Smooth muscle cell of the brain vasculature (primary cell): ENCODE data around the gene ANKRD11.
"Not testable (repeated sequence)": the region's sequence is repeated elsewhere in the genome, so short reads cannot be mapped to it uniquely, and the experiment has no call there.

Source experiments
- DNase-seq: peaks from one replicate; pipeline ENCODE4 v3.0.0-alpha.2; 2012; ENCODE audit warnings: low read depth, low spot score

Gene ANKRD11

DNA sequence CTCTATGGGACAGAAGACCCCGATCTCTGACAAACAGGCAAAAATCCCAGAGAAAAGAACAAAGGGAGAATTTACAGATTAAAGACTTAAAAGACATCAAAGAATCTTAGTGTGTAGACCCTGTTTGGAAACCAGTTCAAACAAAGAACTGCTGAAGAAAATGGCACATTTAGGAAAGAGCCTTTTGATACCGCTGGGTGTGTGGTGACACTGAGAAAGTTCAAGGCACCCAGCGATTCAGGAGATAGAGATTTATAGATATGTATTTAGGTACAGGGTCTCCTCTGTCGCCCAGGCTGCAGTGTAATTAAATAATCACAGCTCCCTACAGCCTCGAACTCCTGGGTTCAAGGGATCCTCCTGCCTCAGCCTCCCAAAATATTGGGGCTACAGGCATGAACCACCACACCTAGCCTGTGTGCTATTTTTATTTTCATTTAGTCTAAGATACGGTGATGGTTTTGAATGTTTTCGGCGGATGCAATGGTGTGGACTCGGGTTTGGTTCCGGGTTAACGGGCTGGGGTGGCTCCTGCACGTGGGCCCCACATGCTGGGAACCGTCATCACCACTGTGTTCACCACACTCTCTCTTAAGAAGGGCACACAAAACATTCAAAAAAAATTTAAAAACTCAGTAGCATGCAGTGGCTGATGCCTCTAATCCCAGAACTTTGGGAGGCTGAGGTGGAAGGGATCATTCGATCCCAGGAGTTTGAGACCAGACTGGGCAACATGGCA lies 158.8 kb downstream of the ANKRD11 start:
- no peak for DNase-seq

DNA sequence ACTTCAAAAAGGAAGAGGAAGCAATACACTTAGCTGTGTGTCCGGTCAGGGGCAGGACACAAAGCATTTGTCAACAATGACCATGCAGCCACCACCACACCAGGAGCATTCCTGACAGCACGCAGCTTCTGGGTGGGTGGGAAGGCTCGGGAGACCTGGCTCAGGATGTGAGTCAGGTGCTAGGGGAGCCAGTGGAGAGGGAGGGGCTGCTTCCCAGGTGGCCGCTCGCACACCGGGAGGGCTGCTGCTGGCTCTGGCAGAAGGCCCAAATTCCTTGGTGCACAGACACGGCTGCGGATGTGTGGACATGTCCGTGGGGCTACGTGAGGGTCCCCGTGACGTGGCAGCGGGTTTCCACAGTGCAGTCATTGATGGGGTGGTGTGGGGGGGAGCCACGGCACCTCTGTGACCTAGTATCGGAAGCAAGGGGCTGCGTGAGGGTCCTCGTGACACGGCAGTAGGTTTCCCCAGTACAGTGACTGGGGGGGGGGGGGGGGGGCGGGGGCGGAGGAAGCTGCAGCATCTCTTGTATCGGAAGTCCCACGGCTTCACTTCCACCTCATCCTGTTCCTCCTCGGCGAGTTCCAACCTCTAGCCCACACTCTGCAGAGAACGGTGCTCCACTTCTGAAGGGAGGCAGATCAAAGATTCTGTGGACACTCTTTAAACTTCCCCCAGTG lies 160.0 kb downstream of the ANKRD11 start:
- DNase-seq, result no peak

DNA sequence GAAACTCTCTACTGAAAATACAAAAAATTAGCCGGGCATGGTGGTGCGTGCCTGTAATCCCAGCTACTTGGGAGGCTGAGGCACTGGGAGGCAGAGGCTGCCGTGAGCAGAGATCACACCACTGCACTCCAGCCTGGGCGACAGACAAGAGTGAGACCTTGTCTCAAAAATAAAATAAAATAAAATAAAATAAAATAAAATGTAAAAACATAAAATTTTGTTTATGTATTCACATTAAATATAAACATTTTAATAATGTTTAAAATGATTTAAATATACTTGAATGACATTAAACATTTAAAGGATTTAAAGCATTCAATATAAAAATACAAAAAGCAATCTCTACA lies 160.6 kb downstream of the ANKRD11 start:
- not testable (repeated sequence) for DNase-seq

DNA sequence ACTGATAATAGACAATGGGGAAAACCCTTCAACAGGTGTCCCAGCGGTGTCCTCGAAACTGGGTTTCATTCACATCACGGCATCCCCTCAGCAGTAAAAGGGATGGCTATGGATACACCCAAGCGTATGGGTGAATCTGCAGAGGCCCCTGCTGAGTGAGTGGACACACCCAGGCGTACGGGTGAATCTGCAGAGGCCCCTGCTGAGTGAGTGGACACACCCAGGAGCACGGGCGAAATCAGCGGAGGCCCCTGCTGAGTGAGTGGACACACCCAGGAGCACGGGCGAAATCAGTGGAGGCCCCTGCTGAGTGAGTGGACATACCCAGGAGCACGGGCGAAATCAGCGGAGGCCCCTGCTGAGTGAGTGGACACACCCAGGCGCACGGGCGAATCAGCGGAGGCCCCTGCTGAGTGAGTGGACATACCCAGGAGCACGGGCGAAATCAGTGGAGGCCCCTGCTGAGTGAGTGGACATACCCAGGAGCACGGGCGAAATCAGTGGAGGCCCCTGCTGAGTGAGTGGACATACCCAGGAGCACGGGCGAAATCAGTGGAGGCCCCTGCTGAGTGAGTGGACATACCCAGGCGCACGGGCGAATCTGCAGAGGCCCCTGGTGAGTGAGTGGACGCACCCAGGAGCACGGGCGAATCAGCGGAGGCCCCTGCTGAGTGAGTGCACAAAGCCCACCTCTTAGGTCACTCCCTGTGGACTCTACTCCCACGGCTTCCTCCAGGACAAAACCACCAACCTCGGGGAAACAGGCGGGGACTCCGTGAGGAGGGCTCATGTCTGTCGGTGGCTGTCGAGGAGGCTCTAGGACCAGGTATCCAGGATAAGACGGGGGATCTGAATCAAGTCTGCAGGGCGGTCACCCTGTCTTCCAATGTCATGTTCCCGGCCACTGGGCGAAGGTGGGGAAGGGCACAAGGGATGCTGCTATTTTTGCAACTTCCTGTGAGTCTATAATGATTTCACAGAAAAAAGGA lies 161.7 kb downstream of the ANKRD11 start:
- not testable (repeated sequence) for DNase-seq

DNA sequence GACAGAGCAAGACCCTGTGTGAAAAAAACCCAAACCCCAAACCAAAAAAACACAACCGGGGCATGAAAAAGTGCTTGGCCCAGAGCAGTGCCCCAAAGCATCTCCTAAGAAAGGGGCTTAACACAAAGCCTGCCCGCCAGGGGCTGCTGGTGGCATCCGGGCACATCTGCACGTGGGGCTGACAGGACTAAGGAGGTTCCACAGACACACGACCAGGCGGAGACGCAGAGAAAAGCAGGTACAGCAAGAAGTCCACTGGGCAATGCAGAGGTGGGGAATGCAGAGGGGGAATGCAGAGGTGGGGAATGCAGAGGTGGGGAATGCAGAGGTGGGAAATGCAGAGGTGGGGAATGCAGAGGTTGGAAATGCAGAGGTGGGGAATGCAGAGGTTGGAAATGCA lies 163.6 kb downstream of the ANKRD11 start:
- no peak for DNase-seq

DNA sequence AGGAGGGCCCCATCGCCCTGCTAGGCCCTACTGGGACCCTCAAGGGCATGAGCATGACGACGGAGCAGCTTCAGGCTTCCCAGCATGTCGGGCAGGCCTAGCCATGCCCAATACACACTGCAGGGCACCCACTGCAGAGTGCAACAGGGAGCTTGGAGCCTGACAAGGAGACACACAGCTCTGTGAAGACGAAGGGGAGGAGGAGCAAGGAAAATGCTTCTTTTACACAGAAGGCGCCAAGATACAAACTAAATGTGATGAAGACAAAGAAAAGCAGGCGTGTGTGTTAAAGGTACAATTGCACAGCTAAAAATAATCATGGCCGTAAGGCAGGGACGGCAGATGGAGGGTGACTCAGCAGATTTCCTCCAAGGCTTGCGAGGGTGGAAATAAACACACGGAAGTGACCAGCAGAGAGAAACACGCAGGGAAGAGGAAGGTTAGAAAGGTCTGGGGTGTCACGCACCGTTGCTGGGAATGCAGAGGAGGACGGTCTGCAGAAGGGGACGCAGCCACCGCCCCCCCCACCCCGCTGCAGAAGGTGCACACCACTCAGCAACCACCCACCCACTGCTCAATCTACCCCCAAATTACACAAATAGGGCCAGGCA lies 164.4 kb downstream of the ANKRD11 start:
- DNase-seq, result no peak

DNA sequence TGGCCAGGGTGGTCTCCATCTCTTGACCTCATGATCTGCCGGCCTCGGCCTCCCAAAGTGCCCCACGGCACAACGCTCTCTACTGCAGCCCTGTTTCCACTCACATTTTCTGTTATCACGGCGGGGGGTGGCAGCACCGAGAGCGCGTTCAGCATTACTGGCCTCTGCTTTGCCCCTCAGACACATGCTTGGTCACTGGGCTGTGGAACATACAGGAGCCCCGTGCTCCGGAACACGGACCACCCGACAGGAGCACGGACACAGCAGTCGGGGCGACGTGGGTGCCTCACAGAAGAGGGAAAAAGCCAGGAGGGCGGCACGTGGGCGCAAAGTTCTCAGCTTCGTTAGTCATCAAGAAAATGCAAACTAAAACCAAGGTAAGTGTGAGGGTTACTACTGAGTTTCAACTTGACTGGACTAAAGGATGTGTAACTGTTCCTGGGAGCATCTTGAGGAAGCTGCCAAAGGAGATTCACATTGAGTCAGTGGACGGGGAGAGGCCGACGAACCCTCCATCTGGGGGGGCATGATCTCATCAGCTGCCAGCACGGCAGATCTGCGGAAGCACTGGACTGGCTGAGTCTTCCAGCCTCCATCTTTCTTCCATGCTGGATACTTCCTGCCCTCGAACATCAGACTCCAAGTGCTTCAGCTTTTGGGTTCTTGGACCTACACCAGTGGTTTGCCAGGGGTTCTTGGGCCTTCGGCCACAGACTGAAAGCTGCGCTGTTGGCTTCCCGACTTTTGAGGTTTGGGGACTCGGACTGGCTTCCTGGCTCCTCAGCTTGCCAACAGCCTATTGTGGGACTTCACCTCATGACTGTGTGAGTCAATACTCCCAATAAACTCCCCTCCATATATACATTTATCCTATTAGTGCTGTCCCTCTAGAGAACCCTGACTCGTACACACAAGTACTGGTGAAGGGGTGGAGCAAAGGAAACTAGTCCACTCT lies 166.0 kb downstream of the ANKRD11 start:
- DNase-seq, result peak; percentile 51

DNA sequence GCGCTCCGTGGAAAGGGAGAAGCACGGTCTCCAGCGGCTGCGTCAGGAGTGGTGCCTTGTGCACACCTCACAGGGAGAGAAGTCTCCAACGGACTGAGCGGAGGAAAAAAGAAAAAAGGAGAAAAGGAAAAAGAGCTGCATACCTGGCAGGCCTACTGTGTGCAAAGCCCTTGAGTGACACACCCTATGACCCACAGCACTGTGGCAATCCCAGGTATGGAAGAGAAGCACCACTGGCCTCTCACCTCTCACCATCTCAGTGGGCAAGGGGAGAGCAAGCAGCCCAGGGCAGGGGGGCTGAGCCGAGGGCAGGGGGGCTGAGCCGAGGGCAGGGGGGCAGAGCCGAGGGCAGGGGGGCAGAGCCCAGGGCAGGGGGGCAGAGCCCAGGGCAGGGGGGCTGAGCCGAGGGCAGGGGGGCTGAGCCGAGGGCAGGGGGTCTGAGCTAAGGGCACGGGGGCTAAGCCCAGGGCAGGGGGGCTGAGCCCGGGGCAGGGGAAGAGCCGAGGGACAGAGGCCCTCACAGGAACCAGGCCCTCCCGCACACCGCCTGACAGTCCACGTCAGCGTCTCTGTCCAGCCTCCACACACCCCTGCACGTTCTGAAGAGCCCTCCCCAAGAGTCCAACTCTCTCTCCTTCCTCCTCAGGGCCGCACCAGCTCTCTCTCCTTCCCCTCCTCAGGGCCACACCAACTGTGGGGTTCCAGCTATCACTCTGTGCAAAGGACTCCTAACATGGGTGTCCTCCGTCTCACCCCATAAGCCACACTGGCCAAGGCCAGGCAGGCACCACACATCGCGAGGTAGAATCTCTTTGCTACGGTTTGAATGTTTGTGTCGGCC lies 167.0 kb downstream of the ANKRD11 start:
- DNase-seq, result no peak

DNA sequence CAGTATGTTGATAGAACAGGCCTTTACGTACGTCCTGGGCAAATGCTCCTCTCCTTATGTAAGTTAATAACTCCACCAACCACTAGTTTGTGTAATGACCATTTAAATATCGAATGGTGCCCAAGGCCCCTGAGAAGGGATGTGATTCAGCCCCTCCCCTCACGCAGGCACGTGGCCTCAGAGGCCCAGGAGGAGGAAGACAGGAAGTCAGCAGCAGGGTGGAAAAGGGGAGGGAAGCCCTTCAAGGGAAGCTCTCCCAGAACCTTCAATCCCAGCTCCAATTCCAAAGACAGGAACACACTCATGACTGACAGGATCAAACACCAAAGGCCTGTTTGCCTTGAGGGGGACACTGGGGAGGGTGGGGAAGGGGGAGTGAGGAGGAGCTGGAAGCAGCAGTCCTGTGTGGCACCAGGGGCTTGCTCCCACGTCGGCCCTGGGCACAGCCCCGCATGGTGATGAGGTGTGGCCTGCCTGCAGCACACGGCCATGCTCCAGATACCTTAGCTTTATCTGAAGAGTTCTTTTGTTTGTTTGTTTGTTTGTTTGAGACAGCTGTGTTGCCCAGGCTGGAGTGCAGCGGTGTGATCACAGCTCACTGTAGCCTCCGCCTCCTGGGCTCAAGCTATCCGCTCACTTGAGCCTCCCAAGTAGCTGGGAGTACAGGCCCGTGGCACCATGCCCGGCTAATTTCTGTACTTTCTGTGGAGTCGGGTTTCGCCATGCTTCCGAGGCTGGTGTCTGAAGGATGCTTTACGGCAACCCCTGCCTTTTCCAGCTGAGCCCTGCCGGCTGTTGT lies 167.8 kb downstream of the ANKRD11 start:
- DNase-seq, result peak; percentile 57

DNA sequence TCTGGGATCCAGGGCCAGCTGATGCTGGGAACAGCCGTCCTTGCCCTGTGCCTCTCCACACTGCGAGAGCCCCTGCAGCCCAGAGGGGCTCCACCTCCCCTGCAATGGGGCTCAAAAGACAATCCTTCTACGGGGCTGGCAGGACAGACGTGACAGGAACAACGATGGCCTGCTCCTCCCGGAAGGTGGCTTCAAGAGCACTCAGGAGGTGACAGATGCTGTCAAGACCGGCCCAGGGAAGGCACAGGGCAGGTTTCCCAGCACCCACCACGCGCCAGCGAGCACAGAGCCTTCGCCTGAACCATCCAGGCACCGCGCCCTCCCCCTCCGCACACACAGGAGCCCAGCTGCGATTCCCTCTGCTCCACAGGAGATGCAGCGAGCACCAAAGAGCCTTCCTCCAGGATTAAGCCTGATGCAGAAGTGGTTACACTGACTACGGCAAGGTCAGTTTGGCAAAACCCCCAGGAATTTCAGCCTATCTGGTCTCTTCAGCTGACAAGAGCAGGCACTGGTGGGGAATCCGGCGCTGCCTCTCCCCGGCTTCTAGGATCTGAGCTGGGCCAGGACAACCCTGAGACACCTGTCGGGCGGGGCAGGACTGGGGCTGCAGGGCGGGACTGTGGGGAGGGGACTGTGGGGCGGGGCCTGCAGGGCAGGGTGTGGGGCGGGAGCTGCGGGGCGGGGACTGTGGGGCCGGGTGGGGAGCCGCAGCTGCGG lies 169.4 kb downstream of the ANKRD11 start:
- no peak for DNase-seq

DNA sequence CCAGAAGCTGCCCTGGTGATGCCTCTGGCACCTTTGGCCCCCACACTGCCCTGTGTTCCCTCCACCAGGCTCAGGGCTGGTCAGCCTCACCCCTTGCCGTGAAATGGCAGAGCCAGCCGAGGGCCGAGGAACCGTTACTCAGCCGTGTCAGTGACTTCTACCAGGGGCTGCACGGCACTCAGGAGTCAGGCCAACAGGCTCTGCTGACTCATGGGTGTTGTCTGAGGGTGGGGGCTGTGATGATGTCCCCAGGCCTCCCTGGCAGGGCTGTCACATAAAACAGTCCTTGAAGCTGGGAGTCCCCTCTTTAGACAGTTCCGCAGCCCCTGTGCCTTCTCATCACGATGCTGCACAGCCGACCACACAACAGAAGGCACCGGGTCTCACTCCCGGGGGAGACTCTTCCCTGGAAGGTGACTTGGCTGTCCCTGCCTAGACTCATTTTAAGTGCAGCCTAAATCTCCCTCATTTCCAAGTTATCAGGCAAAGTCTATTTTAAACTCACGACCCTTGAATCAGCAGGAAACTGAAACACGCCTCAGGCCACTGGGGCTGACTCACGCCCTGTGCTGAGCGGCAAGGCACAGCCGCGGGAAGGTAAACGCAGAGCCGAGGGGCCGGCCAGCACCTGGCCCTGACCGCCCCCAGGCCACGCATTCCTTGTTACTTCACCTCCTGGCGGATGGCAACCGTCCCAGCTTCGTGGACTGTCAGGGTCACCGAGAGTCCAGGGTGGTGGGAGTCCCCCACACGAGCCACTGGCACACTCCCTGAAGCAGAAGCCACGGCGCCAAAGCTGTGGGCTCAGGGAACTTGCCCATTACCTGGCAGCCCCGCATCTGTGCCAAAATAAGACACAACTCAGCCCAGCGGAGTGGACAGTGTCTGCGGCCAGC lies 170.2 kb downstream of the ANKRD11 start:
- DNase-seq, result no peak

DNA sequence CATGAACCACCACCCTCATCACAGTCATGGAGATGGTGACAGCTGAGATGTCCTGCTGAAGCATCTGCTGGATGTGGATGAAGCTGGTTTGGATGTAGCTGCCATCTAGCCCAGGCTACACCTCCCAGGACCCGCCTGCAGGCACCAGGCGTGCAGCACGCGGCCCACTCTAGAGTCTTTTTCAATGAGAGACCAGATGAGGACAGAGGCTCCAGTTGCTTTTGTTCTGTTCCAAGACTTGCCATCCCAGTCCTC lies 170.8 kb downstream of the ANKRD11 start:
- DNase-seq, result no peak

DNA sequence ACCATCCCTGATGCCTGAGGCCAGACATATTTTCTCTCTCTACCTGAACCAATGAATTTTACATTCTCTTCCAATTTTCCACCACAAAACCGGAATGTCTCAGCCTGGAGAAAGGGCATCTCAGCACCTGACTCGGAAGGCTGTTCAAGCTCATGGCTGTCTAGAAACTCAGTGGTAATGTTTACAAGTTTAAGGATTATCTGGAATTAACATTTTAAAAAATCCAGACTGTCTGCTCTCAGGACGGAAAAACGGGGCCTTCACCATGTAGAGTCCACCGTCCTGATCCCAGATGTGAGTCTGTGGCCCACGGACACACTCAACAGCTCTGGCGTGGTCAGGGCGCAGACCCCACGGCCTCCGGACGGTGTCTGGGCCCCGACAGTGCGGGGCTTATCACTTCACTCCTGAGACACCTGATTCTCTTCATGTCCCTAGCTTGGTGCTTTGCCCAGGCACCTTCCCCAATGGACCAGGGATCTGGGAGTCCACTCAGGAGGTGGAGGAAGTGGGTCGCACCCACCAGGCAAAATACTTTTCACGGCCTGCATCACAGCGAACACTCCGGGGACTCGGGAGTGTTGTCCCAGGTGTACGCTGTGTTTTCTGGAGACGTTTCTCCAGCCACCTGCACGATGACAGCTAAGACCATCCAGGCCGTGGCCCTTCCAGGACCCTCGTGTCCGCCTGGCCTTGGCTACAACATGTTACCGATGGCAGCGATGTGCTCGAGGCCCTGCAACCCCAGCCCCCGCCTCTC lies 171.3 kb downstream of the ANKRD11 start:
- no peak for DNase-seq

DNA sequence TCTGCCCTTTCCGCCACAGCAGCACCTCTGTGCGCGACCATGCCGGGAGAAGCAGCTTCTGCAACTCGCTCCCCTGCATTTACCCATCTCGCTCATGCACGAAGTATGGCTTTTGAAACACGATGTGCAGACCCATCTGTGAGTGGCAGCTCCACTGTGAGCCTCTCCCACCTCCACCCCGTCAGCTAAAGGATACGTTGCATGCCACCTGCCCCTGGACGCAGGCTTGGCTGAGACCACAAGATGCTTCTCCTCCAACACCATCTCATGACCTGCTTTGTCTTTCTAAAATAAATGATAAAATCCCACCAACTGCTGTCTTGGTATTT lies 172.0 kb downstream of the ANKRD11 start:
- DNase-seq, result no peak

DNA sequence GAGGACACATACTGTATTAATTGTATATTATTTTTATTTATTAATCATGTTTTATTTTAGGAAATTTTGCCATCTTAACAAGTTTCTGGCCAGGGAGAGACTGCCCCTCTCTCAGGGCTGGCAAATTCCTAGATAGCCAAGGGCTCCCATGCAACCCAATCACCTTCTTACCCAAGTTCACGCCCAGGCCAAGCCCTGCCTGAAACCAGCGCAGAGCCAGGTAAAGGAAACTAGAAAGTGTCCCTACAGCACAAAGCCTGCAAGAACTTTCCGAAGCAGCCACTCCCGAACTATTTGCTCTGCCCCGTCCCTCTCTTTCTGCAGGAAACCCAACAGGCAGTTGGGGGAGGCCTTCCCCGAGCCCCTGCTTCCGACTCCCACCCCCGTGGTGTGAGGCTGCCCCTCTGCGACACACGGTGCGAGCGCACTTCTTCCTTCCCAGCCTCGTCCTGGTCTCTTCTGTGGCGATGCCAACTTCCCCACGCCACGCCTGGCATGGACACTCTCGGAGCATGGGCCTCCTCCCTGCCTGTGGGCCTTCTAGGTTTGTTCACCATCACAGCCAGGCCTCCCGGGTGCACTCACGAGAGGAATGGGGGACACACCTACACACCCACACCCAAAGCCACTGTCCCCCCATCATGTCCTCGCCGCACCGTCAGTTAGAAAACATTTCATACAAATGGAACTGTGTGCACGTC lies 172.5 kb downstream of the ANKRD11 start:
- no peak for DNase-seq

DNA sequence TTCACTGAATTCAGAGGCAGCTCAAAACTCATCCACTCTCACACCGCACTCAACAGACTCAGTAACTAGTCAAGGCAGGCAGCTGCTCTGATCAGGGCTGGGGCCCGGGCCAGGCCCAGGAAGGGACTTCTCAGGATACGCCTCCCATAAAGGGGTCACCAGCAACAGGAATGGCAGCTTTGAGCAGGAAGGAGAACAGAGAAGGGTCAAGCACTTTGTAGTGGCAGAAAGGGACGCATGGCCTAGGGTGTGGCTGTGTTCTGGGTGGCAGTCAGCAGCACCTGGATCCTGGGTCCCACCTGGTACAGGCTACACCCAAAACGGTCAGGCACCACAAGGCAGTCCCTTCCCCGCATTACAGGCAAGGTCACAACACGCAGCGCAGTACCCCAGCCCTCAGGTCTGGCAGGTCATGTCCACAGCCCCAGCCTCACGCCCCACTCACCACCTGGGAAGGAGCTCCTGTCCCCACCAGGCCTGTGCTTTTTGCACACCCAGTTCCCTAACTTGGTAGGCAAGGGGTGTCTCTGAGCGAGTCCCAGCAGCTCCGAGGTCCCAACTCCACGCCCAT lies 173.2 kb downstream of the ANKRD11 start:
- DNase-seq, result no peak
